SK-N-SH (cell line): ENCODE measurements around the gene MARF1. TPM values are rescaled to one million over a fixed set of nuclear protein-coding genes. Genes with fewer than 3 reads are reported as not detected.

Experiments
- CTCF ChIA-PET: fragments of 300-600, 350-600 bp; formaldehyde crosslinking; extraction: SDS; loops from one replicate; lab custom pipeline; 2021; lab: Yijun Ruan, JAX
- POLR2A ChIA-PET: fragments of 350-600 bp; sonication (Branson Sonifier 250); formaldehyde crosslinking; extraction: SDS; loops from one replicate; lab custom pipeline; 2020; ENCODE audit warnings: antibody characterized with exemption, inconsistent platforms; lab: Yijun Ruan, JAX
- DNase-seq: peaks from one replicate; pipeline ENCODE4 v3.0.0; 2012
- H2AFZ ChIP-seq: fragments of 200-600 bp; sonication (generic); 2 replicates; pipeline ENCODE4 v1.8.1; 2016; ENCODE audit warnings: antibody characterized with exemption, mild to moderate bottlenecking, low read depth
- H3F3A ChIP-seq: fragments of 200-600 bp; sonication (generic); replicated peaks from 2 replicates; pipeline ENCODE3; 2016; ENCODE audit warnings: antibody characterized with exemption, mild to moderate bottlenecking; ENCODE audit not compliant: insufficient read depth
- H3K27ac ChIP-seq, 2 experiments: fragments of 200-500 bp in 1 of 2; fragments of 200-600 bp in 1 of 2; sonication (Bioruptor generic) in 1 of 2; sonication (generic), shearing (Covaris generic) in 1 of 2; 2 replicates each; pipeline versions ENCODE4 v1.5.1 to v1.6.1; 2014 to 2016; ENCODE audit warnings: low read depth in 2 of 2, inconsistent platforms in 1 of 2, low read length in 1 of 2, mild to moderate bottlenecking in 1 of 2, mixed read lengths in 1 of 2
- H3K27me3 ChIP-seq: fragments of 200-600 bp; sonication (generic), shearing (Covaris generic); 2 replicates; pipeline ENCODE4 v1.6.1; 2016; ENCODE audit warnings: mixed run types; ENCODE audit not compliant: insufficient read depth
- H3K36me3 ChIP-seq, 2 experiments: fragments of 200-500 bp in 1 of 2; fragments of 200-600 bp in 1 of 2; sonication (Bioruptor generic) in 1 of 2; sonication (generic) in 1 of 2; replicated peaks in 1 of 2; 2 replicates each; pipeline versions ENCODE3 to v1.5.1; 2014 to 2016; ENCODE audit warnings: low read length in 1 of 2, mild to moderate bottlenecking in 1 of 2; ENCODE audit not compliant: insufficient read depth in 2 of 2, control insufficient read depth in 1 of 2
- H3K4me1 ChIP-seq, 2 experiments: fragments of 200-500 bp in 1 of 2; fragments of 200-600 bp in 1 of 2; sonication (Bioruptor generic) in 1 of 2; sonication (generic), shearing (Covaris generic) in 1 of 2; 2 replicates each; pipeline versions ENCODE4 v1.5.1 to v1.6.1; 2014 to 2016; ENCODE audit warnings: low read depth in 1 of 2, low read length in 1 of 2, mixed run types in 1 of 2; ENCODE audit not compliant: insufficient read depth in 2 of 2, control insufficient read depth in 1 of 2
- H3K4me2 ChIP-seq: fragments of 200-600 bp; sonication (generic), shearing (Covaris generic); 2 replicates; pipeline ENCODE4 v1.6.1; 2017; ENCODE audit warnings: mixed run types
- H3K4me3 ChIP-seq, 2 experiments: fragments of 200-500 bp in 1 of 2; fragments of 200-600 bp in 1 of 2; sonication (Bioruptor generic) in 1 of 2; sonication (generic), shearing (Covaris generic) in 1 of 2; 2 replicates each; pipeline versions ENCODE4 v1.5.1 to v1.8.1; 2014 to 2016; ENCODE audit warnings: low read depth in 2 of 2, inconsistent platforms in 1 of 2, low read length in 1 of 2, mild to moderate bottlenecking in 1 of 2, mixed read lengths in 1 of 2, moderate library complexity in 1 of 2
- H3K79me2 ChIP-seq: fragments of 200-600 bp; sonication (generic); 2 replicates; pipeline ENCODE4 v1.8.1; 2017; ENCODE audit warnings: mild to moderate bottlenecking; ENCODE audit not compliant: insufficient read depth
- H3K9ac ChIP-seq: fragments of 200-600 bp; sonication (generic); 2 replicates; pipeline ENCODE4 v1.6.1; 2017; ENCODE audit warnings: mixed run types
- H3K9me2 ChIP-seq: fragments of 200-600 bp; sonication (generic); 2 replicates; pipeline ENCODE4 v1.6.1; 2017; ENCODE audit warnings: mixed run types
- H3K9me3 ChIP-seq: fragments of 200-600 bp; sonication (generic); 2 replicates; pipeline ENCODE4 v1.6.1; 2017; ENCODE audit warnings: mixed run types, mild to moderate bottlenecking, moderate library complexity
- H4K20me1 ChIP-seq: fragments of 200-600 bp; sonication (generic); 2 replicates; pipeline ENCODE4 v1.6.1; 2017; ENCODE audit warnings: mild to moderate bottlenecking, mixed run types; ENCODE audit not compliant: insufficient read depth
- CHD2 ChIP-seq: fragments of 150-350 bp; IDR thresholded peaks from 2 replicates; pipeline ENCODE4 v1.6.1; 2018; ENCODE audit warnings: low read length; ENCODE audit not compliant: partially characterized antibody
- EZH2phosphoT487 ChIP-seq: fragments of 200-600 bp; sonication (generic); IDR thresholded peaks from 2 replicates; pipeline ENCODE4 v1.6.1; 2017; ENCODE audit warnings: low read depth, mixed run types, mild to moderate bottlenecking, antibody characterized with exemption, moderate library complexity, borderline replicate concordance
- FOSL2 ChIP-seq: IDR thresholded peaks from 2 replicates; pipeline ENCODE4 v1.4.0; 2012; ENCODE audit warnings: low read depth, mild to moderate bottlenecking, moderate library complexity, borderline replicate concordance
- FOXJ3 ChIP-seq: sonication (generic); formaldehyde crosslinking; IDR thresholded peaks from 2 replicates; pipeline ENCODE4 v1.5.1; 2020; ENCODE audit warnings: mild to moderate bottlenecking, missing genetic modification reagents
- FOXM1 ChIP-seq: IDR thresholded peaks from 2 replicates; pipeline ENCODE4 v1.4.0; 2012; ENCODE audit warnings: low read depth, mild to moderate bottlenecking
- GABPA ChIP-seq: IDR thresholded peaks from 2 replicates; pipeline ENCODE4 v1.4.0; 2012; ENCODE audit warnings: low read depth, mild to moderate bottlenecking
- GATA2 ChIP-seq: sonication (generic); formaldehyde crosslinking; IDR thresholded peaks from 2 replicates; pipeline ENCODE4 v1.5.0; 2020; ENCODE audit warnings: mild to moderate bottlenecking, missing genetic modification reagents
- JUND ChIP-seq: IDR thresholded peaks from 2 replicates; pipeline ENCODE4 v1.4.0; 2012
- MAX ChIP-seq: IDR thresholded peaks from 2 replicates; pipeline ENCODE4 v1.4.0; 2012; ENCODE audit warnings: low read depth
- MEF2A ChIP-seq: IDR thresholded peaks from 2 replicates; pipeline ENCODE4 v1.4.0; 2012; ENCODE audit warnings: low read depth, borderline replicate concordance
- NFIC ChIP-seq: IDR thresholded peaks from 2 replicates; pipeline ENCODE4 v1.4.0; 2012; ENCODE audit warnings: borderline replicate concordance
- NRF1 ChIP-seq: IDR thresholded peaks from 2 replicates; pipeline ENCODE4 v1.6.1; 2012; ENCODE audit warnings: low read depth, mild to moderate bottlenecking, low read length
- PBX3 ChIP-seq: IDR thresholded peaks from 2 replicates; pipeline ENCODE4; 2012
- POLR2AphosphoS5 ChIP-seq: IDR thresholded peaks from 2 replicates; pipeline ENCODE4 v1.6.1; 2012; ENCODE audit warnings: low read depth, low read length
- RAD21 ChIP-seq: IDR thresholded peaks from 2 replicates; pipeline ENCODE4 v1.6.1; 2012; ENCODE audit warnings: mild to moderate bottlenecking, low read length
- RFX5 ChIP-seq: IDR thresholded peaks from 2 replicates; pipeline ENCODE4 v1.6.1; 2012; ENCODE audit warnings: mild to moderate bottlenecking, improper control_type of control experiment, low read length
- SIN3A ChIP-seq: IDR thresholded peaks from 2 replicates; pipeline ENCODE4 v1.6.1; 2012; ENCODE audit warnings: low read depth, mild to moderate bottlenecking, low read length, moderate library complexity, borderline replicate concordance
- TAF1 ChIP-seq: IDR thresholded peaks from 2 replicates; pipeline ENCODE4 v1.6.1; 2012; ENCODE audit warnings: low read depth, mild to moderate bottlenecking, low read length, moderate library complexity, borderline replicate concordance
- TCF12 ChIP-seq: IDR thresholded peaks from 2 replicates; pipeline ENCODE4 v1.4.0; 2012
- TEAD4 ChIP-seq: IDR thresholded peaks from 2 replicates; pipeline ENCODE4 v1.4.0; 2012; ENCODE audit warnings: mild to moderate bottlenecking, borderline replicate concordance; ENCODE audit not compliant: insufficient read depth
- USF2 ChIP-seq: fragments of 150-350 bp; IDR thresholded peaks from 2 replicates; pipeline ENCODE4 v1.6.1; 2017; ENCODE audit warnings: antibody characterized with exemption, low read length, low read depth, borderline replicate concordance
- WGBS: methylation state at CpG from one replicate; pipeline ENCODE4 v1.1.6; 2017; ENCODE audit warnings: low lambda C conversion rate; 5-methylcytosine and 5-hydroxymethylcytosine counted together
- polyA plus RNA-seq, 3 experiments: library from polyadenylated mRNA; depleted of rRNA; stranded (reverse); fragments of >200 nt; gene quantifications; 2 replicates each; pipeline ENCODE4 v1.2.3, GENCODE V29; 2012
- TF ChIP-seq, protein P1 (sequence below): fragments of 200-600 bp; sonication (generic); IDR thresholded peaks from 2 replicates; pipeline ENCODE4 v1.6.1; 2017; ENCODE audit warnings: antibody characterized with exemption, mild to moderate bottlenecking, moderate library complexity

The MARF1 gene
- polyA plus RNA-seq, 1 of the 3 experiments (the other 2 are of a cell fraction) = 10.3 TPM

DNA sequence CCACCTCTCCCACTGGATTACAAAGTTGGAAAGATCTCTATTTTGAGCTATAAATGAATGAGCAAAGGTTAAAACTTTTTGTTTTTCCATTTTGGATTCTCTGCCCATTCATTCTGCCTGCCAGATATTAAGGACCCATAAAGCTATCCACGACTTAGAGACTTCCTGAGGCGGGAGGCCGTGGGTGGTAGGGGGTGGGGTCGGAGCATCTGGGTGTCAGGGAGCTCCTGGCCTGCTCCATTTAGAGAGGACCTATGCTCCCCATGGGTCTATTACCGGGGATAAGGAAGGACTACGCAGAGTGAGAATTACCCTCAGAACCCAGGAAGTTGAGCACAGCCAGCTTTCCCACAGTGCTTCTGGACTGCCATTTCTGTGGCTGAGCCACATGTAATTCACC, 45.8 kb downstream of the MARF1 start:
- no peak overlapping the region for H3K4me2 ChIP-seq
- peaks cover 55 to 80% of the 10 kb centered on the region in 2 experiments for H3K36me3 ChIP-seq
- no peaks in the 10 kb centered on the region for H3K9me2 ChIP-seq
- no peaks in the 10 kb centered on the region for H3K4me1 ChIP-seq
- ChIA-PET CTCF (interaction anchor here (1.1 to 2.3 kb wide), 2 partner anchors 46 to 170 kb away, joined by 3 to 6 read pairs; no protein-coding TSS in a partner anchor), POLR2A (no interaction called here)
- H4K20me1 ChIP-seq = no peaks in the 10 kb centered on the region
- TF ChIP-seq NFIC = no peak
- TF ChIP-seq TEAD4 = no peak
- TF ChIP-seq CHD2 = no peak
- TF ChIP-seq TCF12 = no peak
- no peak for TF ChIP-seq FOXJ3
- TF ChIP-seq JUND = no peak
- TF ChIP-seq RFX5 = no peak
- no peak for TF ChIP-seq MEF2A
- TF ChIP-seq EZH2phosphoT487 = no peak
- TF ChIP-seq, protein P1, sequence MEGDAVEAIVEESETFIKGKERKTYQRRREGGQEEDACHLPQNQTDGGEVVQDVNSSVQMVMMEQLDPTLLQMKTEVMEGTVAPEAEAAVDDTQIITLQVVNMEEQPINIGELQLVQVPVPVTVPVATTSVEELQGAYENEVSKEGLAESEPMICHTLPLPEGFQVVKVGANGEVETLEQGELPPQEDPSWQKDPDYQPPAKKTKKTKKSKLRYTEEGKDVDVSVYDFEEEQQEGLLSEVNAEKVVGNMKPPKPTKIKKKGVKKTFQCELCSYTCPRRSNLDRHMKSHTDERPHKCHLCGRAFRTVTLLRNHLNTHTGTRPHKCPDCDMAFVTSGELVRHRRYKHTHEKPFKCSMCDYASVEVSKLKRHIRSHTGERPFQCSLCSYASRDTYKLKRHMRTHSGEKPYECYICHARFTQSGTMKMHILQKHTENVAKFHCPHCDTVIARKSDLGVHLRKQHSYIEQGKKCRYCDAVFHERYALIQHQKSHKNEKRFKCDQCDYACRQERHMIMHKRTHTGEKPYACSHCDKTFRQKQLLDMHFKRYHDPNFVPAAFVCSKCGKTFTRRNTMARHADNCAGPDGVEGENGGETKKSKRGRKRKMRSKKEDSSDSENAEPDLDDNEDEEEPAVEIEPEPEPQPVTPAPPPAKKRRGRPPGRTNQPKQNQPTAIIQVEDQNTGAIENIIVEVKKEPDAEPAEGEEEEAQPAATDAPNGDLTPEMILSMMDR = no peak
- no peak for TF ChIP-seq TAF1
- TF ChIP-seq GABPA = no peak
- TF ChIP-seq, all 33 proteins: peak for 0
- Histone ChIP-seq H3K27me3 (no peaks in the 10 kb centered on the region), H2AFZ (no peak overlapping the region), H3K9ac (no peak overlapping the region), H3K27ac (no peak overlapping the region), H3K9me3 (no peaks in the 10 kb centered on the region), H3K79me2 (no peaks in the 10 kb centered on the region), H3K4me3 (no peak overlapping the region), H3F3A (peaks cover 14% of the 10 kb centered on the region)
- DNase-seq = no peak
- 84% methylated on average over 6 of the region's 6 CpGs for WGBS

- Histone ChIP-seq H3K9me3 (no peaks in the 10 kb centered on the region), H3K4me3 (no peak overlapping the region), H2AFZ (no peak overlapping the region), H3K36me3 (peaks cover 43 to 58% of the 10 kb centered on the region in 2 experiments), H3K79me2 (no peaks in the 10 kb centered on the region), H3K4me1 (peaks cover 2 to 6% of the 10 kb centered on the region in 2 experiments; a peak in 2 of 4 replicates), H3K9ac (no peak overlapping the region), H3K9me2 (no peaks in the 10 kb centered on the region), H4K20me1 (no peaks in the 10 kb centered on the region), H3K4me2 (no peak overlapping the region), H3F3A (peaks cover 23% of the 10 kb centered on the region), H3K27me3 (no peaks in the 10 kb centered on the region), H3K27ac (no peak overlapping the region)
- WGBS = 93% methylated on average over 6 of the region's 6 CpGs
- CTCF ChIA-PET = interaction anchor here (1.0 kb wide), 1 partner anchor 20 kb away, joined by 4 read pairs; no protein-coding TSS in a partner anchor
- no peak for DNase-seq
- POLR2A ChIA-PET = no interaction called here
- TF ChIP-seq POLR2AphosphoS5 (no peak), MEF2A (no peak), FOSL2 (no peak), MAX (no peak), FOXJ3 (no peak), SIN3A (no peak), PBX3 (no peak), TEAD4 (no peak), USF2 (no peak), TCF12 (no peak), JUND (no peak), GATA2 (CRISPR knock-in tag) (no peak), FOXM1 (no peak), RAD21 (no peak), NRF1 (no peak)
- TF ChIP-seq, protein P1 = no peak
These were observed 48.1 kb downstream of the MARF1 start for GRCh38 chr16:15594711-15595320.
